ENCODE results near the gene CLEC12A. TPM values are rescaled to one million over a fixed set of nuclear protein-coding genes. Genes with fewer than 3 reads are reported as not detected.

Gene CLEC12A
- polyA plus RNA-seq, 1 donor = 0.56 TPM

Other genes with a start within 250 kb of the CLEC12A start
- gene CLECL1, start 238.3 kb upstream of the CLEC12A start, polyA plus RNA-seq (ENCODE audit: insufficient read length) = 0.31 TPM
- gene CD69, start 210.5 kb upstream of the CLEC12A start, polyA plus RNA-seq (ENCODE audit: insufficient read length) = 0.74 TPM
- 0.23 TPM for gene KLRF1, start 143.9 kb upstream of the CLEC12A start, polyA plus RNA-seq (ENCODE audit: insufficient read length)
- gene CLEC2B, start 102.1 kb upstream of the CLEC12A start, polyA plus RNA-seq (ENCODE audit: insufficient read length) = 1.7 TPM
- not detected for gene KLRF2, start 89.9 kb upstream of the CLEC12A start, polyA plus RNA-seq (ENCODE audit: insufficient read length)
- not detected for gene CLEC2A, start 39.0 kb upstream of the CLEC12A start, polyA plus RNA-seq (ENCODE audit: insufficient read length)
- gene CLEC1B, start 27.7 kb downstream of the CLEC12A start, polyA plus RNA-seq (ENCODE audit: insufficient read length) = not detected
- 0.12 TPM for gene CLEC12B, start 39.2 kb downstream of the CLEC12A start, polyA plus RNA-seq (ENCODE audit: insufficient read length)
- 0.12 TPM for gene CLEC9A, start 59.3 kb downstream of the CLEC12A start, polyA plus RNA-seq (ENCODE audit: insufficient read length)
- gene CLEC1A, start 127.6 kb downstream of the CLEC12A start, polyA plus RNA-seq (ENCODE audit: insufficient read length) = 2.3 TPM
- 4.2 TPM for gene CLEC7A, start 158.8 kb downstream of the CLEC12A start, polyA plus RNA-seq (ENCODE audit: insufficient read length)
- 2.3 TPM for gene OLR1, start 200.7 kb downstream of the CLEC12A start, polyA plus RNA-seq (ENCODE audit: insufficient read length)
- 0.23 TPM for gene TMEM52B, start 207.6 kb downstream of the CLEC12A start, polyA plus RNA-seq (ENCODE audit: insufficient read length)
- 21.2 TPM for gene GABARAPL1, start 241.5 kb downstream of the CLEC12A start, polyA plus RNA-seq (ENCODE audit: insufficient read length)